Measurements from ENCODE around the gene TAMALIN.
A peak's percentile ranks its signal among the peaks of the same experiment; 100 is the strongest.

Gene TAMALIN

DNA sequence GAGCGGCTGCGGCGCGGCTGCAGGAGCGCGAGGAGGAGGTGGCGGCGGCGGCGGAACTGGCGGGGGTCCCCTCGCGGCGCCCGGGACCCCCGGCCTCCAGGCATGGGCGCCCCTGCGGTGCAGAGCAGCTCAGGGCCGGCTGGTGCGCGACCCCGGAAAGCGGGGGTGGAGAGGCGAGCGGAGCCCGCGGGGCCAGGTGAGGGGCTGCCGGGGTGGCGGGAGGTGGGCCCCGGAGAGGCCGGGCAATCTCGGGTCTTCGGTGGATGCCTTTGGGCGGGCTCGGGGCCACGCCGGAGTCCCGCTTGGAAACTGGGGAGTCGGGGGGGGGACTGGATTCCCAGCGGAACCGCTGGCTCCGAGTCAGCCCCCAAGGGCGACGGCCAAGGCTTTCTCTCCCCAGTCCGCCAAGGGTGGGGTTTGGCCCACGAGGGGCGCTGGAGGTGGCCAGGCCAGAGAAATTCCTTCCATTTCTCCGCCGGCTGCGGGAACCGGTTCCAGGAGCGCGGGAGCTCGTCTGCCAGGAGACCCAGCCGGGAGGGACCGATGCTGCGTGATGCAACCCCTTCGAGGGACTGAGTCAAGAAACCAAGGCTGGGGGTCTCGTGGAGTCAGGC, 30.6 kb downstream of the TAMALIN start:
- DNase-seq, result no peak

DNA sequence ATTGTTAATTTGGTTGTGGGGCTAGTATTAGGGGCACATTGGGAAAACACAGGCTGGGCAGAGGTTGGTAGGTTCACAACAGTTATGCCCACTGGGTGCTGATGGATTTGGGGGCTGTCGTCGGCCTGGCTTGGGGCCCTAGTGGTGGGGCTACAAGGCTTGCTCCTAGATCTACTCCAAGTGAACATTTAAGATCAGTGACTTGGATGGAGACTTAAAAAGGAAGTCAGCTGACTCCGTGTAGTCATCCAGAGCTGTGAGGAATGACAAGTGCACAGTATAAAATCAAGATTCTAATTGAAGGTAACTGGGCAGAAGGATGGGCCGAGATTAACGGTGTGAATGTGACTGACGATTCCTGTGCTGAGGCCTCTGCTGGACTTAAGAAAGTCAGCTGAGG, 31.7 kb downstream of the TAMALIN start:
- DNase-seq, result no peak

DNA sequence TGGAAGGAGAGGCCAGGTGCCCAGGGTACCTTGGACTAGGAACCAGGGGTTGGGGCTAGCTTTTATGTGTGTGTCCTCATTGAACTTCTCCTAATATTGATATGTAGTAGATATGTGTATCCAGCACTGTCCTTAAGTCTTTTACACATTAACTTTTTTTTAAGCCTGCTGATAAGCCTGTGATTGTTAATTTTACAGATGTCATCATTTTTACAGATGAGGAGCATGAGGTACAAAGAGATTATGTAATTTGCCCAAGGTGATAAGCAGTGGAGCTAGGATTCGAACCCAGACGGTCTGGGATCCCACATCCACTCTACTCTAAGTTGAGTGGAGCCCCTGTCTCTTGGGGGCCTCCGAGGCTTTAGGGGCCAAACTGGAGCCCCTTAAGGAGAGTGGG, 34.3 kb downstream of the TAMALIN start:
- no peak for DNase-seq

DNA sequence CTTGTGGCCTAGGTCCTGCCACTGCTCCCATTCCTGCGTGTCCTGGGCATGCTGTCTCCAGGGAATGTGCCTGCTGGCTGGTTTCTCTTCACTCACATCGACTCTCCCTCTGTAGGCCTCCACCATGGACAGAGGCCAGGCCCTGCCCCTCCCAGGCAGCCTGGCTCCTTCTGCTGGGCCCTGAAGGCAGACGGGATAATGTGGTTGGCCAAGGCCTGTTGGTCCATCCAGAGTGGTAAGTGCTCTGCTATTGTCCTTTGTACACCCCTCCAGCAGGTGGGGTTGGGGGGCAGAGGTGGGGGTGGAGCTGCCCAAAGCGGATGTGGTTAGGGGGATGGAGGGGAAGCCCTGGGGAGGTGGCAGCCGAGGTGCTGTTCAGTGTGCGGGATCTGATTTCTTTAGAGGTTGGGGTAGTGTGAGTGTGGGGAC, 35.0 kb downstream of the TAMALIN start:
- no peak for DNase-seq

DNA sequence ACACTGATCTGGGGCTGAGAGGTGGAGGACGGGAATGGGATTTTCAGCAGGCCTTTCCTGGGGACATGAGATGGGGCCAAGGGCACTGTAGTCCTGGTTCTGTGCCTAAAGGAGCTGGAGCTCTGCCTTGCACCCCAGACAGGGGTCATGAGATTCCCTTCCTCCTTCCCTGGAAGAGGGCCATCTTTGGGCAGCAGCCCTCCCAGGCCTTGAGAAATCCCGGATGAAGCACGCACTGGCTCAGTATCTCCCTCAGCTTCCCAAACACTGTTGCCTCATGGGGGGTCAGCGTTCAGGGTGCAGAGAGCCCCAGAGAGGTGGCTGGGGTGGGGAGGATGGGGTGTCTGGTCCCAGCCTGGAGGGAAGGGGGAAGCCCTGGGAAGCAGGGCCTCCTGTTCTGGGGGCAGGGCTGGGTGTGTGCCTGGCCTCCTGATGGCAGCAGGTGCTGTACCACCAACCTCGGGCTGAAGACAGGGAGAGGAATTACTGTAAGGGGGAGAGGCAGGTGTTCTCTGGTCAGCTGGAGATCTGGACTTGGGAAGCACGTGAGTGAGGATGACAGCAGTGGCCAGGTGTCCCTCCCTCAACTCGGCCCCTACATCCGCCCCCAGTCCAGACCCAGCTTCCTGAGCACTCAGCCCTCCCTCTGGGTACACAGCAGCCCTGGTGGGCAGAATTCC, 36.1 kb downstream of the TAMALIN start:
- DNase-seq, result no peak

DNA sequence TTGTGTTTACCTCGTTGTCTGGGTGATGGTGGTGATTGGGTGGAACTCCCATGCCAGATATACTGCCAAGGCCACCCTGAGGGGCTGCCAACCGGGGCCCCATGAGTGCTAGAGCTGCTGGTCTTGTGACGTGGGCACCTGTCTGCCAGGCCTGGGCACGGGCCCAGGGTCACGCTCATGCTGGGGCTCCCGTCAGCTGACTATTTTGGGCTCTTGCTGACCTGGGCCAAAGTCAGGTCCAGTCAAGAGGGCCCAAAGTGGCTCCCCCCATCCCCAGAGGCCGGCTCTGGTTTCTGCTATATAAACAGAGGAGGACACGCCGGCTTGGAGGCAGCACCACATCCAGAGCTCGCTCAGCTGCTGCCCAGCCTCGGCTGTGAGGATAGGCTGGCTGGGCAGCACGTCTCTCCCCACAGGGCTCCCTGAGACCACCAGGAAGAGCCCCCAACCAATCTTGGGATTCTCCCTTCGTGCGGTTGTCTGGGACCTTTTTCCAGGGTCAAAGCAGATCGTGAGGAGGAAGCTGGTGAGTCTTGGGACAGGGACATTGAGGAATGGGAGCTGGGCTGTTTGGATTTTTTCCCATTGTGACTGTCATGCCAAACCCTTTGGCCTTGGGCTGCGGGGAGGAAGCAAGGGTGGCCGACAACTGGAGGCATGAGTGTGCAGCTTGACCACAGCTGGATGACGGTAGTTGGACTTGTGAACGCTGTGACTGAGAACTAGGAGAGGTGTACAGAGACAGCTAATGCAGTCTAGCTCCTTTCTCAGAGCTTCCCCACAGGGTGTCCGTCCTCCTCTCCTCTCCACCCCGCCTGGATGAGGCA, 36.9 kb downstream of the TAMALIN start:
- no peak for DNase-seq

DNA sequence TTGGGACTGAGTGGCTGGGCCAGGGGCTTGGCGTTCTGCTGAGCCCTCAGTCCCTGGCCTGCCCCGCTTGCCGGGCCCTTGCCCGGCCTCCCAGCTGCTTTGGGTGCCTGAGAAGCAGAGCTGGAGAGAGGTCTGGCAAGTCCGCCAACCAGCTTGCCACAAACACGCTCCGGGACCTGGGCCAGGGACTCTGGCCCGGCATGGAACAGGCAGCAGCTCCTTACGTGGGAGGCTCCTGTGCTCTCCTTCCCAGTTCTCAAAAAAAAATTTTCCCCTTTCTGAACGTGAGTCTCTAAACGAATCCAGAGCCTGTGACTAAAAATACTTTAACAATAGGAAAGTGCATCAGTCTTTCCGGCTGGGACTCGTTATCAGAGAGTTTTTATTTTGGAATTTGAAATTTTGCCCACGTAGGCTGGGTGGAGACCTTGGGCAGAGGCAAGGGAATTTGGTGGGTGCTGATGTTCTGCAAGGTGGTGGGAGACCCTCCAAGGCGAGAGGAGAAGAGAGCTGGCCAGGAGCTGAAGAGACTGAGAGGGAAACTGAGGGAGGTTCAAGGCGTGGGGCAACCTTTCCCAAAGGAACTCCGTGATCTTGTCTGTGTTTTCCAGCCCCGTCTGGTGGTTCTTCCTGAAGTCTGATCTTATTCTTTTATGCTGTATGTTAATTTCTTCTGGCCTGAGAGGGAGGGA, 37.7 kb downstream of the TAMALIN start:
- no peak for DNase-seq

DNA sequence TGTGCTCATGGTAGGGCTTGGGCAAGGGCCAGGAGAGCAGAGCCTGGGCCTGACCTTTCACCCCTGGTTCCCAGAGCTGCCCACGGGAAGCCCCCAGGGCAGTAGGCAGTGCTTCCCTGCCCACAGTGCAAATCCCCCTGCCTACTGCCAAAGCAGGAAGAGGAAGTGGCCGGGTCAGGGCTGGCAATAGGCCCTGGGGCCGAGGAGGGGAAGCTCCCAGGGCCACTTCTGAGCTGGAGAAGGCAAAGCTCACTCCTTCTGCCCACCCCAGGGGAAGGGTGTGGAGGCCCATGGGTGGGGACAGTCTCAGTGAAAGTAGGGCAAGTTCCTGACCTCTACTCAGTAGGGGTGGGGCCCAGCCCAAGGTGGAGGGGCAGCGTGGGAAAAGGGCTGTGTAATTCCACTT, 39.1 kb downstream of the TAMALIN start:
- no peak for DNase-seq

DNA sequence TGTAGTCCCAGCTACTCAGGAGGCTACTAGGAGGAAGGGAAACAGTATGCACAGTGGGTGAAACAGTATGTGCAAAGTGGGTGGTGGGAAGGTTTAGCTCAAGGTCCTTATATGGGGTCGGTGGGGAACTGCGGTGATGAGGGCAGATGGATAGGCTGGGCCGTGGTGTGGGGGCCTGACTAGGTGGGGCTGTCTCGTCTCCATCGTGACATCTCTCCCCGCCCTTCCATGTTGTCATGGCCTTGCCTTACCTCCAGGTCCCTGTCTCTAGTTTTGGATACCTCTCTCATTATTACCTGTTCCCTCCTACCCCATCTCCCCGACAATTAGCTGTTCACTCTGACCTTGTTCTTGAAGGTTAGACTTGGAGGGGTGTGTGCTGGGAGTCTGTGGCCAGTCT, 40.1 kb downstream of the TAMALIN start:
- DNase-seq, result no peak

DNA sequence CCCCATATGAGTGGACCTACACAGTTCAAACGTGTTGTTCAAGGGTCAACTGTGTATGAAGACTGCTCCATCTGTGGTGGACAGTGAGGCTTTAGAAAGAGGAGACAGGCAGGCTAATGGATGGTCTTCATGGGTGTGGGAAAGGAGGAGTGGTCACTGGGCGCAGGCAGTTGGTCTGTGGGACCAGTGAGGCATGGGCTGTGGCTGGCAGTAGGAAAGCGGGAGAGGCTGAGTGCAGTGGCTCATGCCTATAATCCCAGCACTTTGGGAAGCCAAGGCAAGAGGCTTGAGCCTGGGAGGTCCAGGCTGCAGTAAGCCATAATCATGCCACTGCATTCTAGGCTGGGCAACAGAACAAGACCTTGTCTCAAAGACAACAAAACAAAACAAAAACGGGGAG, 42.5 kb downstream of the TAMALIN start:
- no peak for DNase-seq

DNA sequence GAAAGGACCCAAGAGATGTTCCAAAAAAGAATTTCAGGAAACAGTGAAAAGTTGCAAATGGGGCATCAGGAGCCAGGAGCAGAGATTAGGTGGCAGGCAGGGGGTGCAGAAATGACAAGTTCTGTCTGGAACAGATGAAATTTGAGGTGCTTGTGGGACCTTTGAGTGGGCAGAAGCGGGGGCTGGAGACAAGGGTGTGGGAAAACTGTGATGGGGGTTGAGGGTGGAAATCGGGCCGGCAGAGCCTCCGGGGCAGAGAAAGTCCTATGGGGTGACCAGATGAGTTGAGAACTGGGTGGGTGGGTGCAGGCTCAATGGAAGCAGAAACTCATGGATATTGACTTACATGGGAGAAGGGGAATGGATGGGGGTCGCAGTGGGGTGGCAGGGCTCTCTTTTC, 42.9 kb downstream of the TAMALIN start:
- no peak for DNase-seq

DNA sequence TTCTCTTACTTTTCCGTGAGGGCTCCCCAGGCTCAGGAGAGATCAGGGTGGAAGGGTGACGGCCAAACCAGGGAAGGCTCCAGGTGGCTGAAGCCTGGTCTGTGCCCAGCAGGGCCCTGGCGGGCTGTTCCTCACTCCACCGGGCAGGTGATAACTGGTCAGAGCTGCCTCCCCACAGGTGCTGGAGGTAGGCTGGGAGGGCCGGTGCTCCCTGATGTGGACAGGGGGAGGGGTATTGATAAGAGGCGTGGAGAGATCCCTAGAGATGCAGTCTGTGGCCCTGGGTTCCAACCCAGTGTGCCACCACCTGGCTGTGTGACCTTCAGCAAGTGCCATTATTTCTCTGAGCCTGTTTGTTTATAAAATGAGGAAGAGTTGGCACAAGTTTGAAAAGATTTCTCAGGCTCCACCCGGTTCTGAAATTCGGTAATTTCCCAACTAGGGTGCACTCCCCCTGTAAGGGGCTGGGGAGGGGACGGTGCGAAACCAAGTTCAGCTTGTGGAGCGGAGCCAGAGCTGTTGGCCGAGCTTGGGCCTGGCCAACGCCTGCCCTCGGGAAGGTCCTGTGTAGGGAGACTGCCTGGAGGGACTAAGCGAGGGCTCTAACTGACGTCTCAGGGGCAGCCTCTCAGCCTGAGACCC, 43.5 kb downstream of the TAMALIN start:
- DNase-seq, result peak in 1 of 2 experiments; percentile 27

DNA sequence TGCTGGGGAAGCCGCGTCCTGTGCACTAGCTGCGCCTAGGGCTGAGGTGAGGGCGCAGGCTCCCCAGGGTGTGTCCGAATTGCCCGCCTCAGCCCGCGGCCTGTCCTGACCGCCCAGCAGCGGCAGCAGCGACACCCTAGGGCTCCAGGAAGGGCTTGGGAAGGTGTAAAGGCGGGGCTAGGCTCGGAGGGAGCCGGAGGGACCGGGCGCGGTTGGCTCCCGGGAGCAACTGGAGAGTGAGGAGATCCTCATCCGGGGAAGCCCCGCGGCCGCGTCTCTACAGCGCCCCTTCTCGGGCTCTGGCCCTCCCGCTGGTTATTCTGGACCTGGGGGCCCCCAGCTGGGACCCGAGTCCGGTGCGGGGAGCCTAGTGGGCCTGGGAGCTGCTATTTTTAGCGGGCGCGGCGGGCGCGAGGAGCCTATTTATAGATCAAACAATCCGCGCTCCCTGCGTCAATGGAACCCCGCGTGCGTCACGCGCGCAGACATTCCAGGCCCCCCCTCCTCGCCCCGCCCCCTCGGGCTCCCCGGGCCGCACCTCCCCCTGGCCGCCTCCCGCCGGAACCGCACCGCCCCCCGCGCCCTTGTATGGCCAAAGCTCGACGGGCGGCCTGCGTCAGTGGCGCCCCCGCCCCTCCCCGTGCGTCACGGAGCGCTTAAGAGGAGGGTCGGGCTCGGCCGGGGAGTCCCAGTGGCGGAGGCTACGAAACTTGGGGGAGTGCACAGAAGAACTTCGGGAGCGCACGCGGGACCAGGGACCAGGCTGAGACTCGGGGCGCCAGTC, 44.2 kb downstream of the TAMALIN start, which contains the start of gene NR4A1:
Gene NR4A1 (plus strand): TSS at position 685 of the 784 bp plus-strand sequence. CDS start 2,887 bp downstream, outside the sequence.
- DNase-seq, result peak; percentile 100

DNA sequence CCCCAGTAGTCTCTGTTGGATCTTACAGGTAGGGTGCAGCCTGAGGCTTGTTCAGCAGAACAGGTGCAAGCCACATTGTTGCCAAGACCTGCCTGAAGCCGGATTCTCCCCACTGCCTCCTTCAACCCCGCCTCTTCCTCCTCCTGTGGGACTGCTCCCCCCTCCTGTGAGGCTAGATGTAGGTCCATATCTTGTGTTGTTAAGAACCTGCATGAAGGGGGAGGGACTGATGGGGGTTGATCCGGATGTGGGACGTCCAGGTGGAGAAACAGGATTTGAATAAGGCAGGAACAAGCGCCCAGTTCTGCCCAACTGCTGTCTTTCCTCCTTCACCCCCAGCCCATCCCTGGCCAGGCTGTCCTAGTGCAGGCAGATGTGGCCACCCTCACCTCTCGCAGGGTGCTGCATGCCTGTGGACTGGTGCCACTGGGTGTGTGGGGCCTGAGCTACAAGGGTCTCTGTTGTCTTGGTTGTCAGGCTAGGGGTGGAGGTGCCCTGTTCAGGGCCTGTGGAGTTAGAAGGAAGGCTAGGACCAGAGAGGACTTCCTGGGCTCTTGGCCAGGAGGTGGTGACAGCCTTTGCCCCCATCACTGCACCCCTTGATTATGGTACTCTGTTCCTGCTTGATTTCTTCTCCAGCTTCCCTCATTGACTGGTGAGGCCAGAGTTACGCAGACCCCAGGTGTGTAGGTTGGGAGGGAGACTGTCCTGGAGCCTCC, 45.9 kb downstream of the TAMALIN start:
- DNase-seq, result no peak

DNA sequence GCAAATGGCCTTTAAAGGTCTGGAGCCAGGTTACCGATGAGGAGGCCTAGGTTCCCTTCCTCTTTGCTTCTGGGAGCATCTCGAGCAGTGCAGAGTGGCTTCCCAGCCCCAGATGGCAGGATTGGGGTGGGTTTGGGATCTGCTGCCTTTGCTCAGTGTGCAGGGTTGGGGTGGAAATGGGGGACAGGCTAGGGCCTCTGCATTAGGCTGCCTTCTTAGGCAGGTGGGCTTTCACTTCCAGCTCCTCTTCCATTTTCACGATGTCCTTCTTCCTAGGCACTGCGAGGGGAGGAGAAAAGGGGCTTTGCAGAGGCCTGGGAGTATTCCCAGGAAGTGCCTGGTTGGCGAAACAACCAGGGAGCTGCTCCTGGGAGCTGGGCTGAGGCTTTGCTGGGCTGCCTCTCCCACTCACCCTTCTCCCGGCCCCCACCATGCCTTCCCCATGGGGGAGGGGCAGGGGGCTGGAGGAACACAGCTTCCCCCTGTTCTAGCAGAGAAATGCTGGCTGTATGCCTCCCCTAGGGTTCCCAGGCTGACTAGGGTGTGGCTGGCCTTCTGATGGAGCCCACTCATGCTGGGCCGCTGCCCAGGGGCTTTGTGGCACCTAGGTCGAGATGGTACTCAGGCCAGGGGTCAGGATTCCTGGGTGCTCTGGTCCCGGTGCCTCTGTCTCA, 46.9 kb downstream of the TAMALIN start:
- DNase-seq, result no peak

DNA sequence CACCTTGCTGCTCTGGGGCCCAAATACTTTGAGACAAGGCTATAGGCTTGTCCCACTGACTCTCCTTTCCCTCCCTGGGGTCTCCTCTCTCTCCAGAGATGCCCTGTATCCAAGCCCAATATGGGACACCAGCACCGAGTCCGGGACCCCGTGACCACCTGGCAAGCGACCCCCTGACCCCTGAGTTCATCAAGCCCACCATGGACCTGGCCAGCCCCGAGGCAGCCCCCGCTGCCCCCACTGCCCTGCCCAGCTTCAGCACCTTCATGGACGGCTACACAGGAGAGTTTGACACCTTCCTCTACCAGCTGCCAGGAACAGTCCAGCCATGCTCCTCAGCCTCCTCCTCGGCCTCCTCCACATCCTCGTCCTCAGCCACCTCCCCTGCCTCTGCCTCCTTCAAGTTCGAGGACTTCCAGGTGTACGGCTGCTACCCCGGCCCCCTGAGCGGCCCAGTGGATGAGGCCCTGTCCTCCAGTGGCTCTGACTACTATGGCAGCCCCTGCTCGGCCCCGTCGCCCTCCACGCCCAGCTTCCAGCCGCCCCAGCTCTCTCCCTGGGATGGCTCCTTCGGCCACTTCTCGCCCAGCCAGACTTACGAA, 47.6 kb downstream of the TAMALIN start:
- no peak for DNase-seq

DNA sequence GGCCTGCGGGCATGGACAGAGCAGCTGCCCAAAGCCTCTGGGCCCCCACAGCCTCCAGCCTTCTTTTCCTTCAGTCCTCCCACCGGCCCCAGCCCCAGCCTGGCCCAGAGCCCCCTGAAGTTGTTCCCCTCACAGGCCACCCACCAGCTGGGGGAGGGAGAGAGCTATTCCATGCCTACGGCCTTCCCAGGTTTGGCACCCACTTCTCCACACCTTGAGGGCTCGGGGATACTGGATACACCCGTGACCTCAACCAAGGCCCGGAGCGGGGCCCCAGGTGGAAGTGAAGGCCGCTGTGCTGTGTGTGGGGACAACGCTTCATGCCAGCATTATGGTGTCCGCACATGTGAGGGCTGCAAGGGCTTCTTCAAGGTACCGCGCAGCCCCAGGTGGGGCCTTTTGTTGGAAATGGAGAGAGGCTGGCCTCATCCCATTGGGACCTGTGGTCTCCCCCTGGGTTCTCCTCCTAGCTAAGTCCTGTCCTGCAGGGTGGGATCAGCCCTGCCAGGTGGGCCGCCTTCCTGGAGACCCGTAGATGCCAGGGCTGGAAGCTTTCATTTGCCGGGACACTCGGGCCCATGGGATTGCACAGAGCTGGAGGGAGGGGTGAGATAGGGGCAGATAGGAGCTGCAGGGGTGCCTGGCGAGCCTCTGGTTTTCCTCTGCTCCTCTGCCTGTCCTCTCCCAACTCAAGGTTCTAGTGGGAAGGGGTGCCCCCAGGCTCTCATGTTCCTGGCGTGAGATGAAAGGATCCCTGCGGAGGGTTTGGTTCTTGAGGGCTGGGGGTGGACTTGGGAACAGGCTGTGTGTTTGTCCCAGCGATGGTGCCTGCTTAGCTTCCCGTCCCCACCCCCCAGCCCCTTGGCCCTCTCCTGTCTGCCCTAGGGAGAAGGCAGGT, 48.3 kb downstream of the TAMALIN start:
- no peak for DNase-seq

DNA sequence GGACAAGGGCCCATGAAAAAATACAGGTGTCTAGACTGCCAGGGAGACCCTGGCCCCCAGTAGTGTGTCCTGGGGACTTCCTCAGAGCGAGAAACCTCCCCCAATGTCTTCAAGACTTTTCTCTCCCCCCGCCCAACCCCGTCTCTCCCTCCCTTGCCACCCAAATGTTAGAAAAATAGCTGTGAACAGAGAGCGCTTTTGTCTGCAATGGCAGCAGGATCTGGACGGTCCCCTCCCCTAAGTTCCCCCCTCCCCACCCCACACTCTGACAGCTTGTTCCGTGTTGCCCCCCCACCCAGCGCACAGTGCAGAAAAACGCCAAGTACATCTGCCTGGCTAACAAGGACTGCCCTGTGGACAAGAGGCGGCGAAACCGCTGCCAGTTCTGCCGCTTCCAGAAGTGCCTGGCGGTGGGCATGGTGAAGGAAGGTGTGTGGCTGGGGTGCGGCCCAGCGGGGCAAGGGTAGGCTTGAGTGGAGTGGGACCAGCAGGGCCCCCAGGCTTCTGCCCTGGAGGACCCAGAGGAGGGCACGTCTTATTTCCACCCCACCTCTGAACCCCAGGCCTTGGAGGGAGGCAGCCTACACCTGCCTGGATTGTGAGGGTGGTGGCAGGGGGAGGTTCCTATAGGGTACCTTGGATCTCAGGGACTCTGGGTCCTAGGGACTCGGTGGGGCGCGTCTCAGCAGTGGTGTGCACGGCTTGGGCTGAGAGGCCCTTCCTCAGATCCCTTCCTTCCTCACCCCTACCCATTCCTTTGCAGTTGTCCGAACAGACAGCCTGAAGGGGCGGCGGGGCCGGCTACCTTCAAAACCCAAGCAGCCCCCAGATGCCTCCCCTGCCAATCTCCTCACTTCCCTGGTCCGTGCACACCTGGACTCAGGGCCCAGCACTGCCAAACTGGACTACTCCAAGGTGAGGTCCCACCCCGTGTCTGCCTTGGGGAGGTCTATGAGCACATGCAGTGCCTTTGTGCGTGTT, 49.3 kb downstream of the TAMALIN start:
- DNase-seq, result no peak

Measured in activated CD4-positive, alpha-beta T cell treated with anti-CD3 and anti-CD28 coated beads, Interleukin-2, amount 50 U/mL, for 4 hours (primary cell).